HEK293 (cell line): ENCODE measurements around the gene SLC10A7.
A peak's percentile ranks its signal among the peaks of the same experiment; 100 is the strongest.

Source experiments
- CTCF ChIA-PET: fragments of 350-600 bp; formaldehyde crosslinking; extraction: SDS; loops from one replicate; lab custom pipeline; 2021; ENCODE audit warnings: antibody characterized with exemption; lab: Yijun Ruan, JAX
- POLR2A ChIA-PET: fragments of 300-600 bp; formaldehyde crosslinking; extraction: SDS; loops from one replicate; lab custom pipeline; 2020; ENCODE audit warnings: antibody characterized with exemption, inconsistent platforms; lab: Yijun Ruan, JAX
- H3K27ac ChIP-seq: fragments of 200-500 bp; sonication (Bioruptor generic); 2 replicates; pipeline ENCODE4 v1.5.1; 2014; ENCODE audit warnings: low read depth, low read length, control low read depth, inconsistent platforms; ENCODE audit errors: extremely low read depth
- H3K36me3 ChIP-seq, 2 experiments: fragments of 200-500 bp in 1 of 2; sonication (Bioruptor generic) in 1 of 2; 1 replicate in 1 of 2; 2 replicates in 1 of 2; pipeline ENCODE4 v1.5.1; 2014 to 2017; ENCODE audit warnings: inconsistent platforms in 2 of 2, low read length in 2 of 2; ENCODE audit not compliant: control insufficient read depth in 2 of 2, insufficient read depth in 1 of 2
- H3K4me1 ChIP-seq: fragments of 200-500 bp; sonication (Bioruptor generic); 2 replicates; pipeline ENCODE4 v1.5.1; 2014; ENCODE audit warnings: mild to moderate bottlenecking, low read length, inconsistent platforms; ENCODE audit not compliant: control insufficient read depth, insufficient read depth
- H3K4me3 ChIP-seq: 2 replicates; pipeline ENCODE4 v1.5.1; 2011; ENCODE audit warnings: low read depth, mild to moderate bottlenecking, control low read depth, low read length, moderate library complexity
- H3K9me3 ChIP-seq: fragments of 200-500 bp; sonication (Bioruptor generic); 2 replicates; pipeline ENCODE4 v1.5.1; 2014; ENCODE audit warnings: low read depth, low read length, inconsistent platforms; ENCODE audit not compliant: control insufficient read depth, insufficient read depth
- MZF1 ChIP-seq: fragments of 450-650 bp; formaldehyde crosslinking; IDR thresholded peaks from 2 replicates; pipeline ENCODE4 v1.5.1; 2017; ENCODE audit warnings: missing biosample characterization, missing genetic modification characterization, borderline replicate concordance
- OSR2 ChIP-seq: fragments of 450-650 bp; formaldehyde crosslinking; IDR thresholded peaks from 2 replicates; pipeline ENCODE4 v1.5.1; 2016; ENCODE audit warnings: missing biosample characterization, missing genetic modification characterization
- SALL2 ChIP-seq: fragments of 450-650 bp; formaldehyde crosslinking; IDR thresholded peaks from 2 replicates; pipeline ENCODE4 v1.5.0; 2017; ENCODE audit warnings: missing biosample characterization, mild to moderate bottlenecking, missing genetic modification characterization, borderline replicate concordance
- SCRT1 ChIP-seq: fragments of 450-650 bp; formaldehyde crosslinking; IDR thresholded peaks from 2 replicates; pipeline ENCODE4 v1.5.1; 2016; ENCODE audit warnings: missing biosample characterization, missing genetic modification characterization, borderline replicate concordance
- SCRT2 ChIP-seq: fragments of 450-650 bp; formaldehyde crosslinking; IDR thresholded peaks from 2 replicates; pipeline ENCODE4 v1.5.1; 2016; ENCODE audit warnings: missing biosample characterization, missing genetic modification characterization
- ZNF121 ChIP-seq: fragments of 450-650 bp; formaldehyde crosslinking; IDR thresholded peaks from 2 replicates; pipeline ENCODE4 v1.5.1; 2016; ENCODE audit warnings: missing biosample characterization, missing genetic modification characterization
- ZNF157 ChIP-seq: fragments of 450-650 bp; formaldehyde crosslinking; IDR thresholded peaks from 2 replicates; pipeline ENCODE4 v1.5.1; 2016; ENCODE audit warnings: missing biosample characterization, missing genetic modification characterization
- ZNF19 ChIP-seq: fragments of 450-650 bp; formaldehyde crosslinking; IDR thresholded peaks from 2 replicates; pipeline ENCODE4; 2016; ENCODE audit warnings: missing biosample characterization, missing genetic modification characterization, low read depth
- ZNF266 ChIP-seq: fragments of 450-650 bp; formaldehyde crosslinking; IDR thresholded peaks from 2 replicates; pipeline ENCODE4 v1.5.1; 2016; ENCODE audit warnings: missing biosample characterization, missing genetic modification characterization, low read depth
- ZNF416 ChIP-seq: fragments of 450-650 bp; formaldehyde crosslinking; IDR thresholded peaks from 2 replicates; pipeline ENCODE4 v1.5.1; 2016; ENCODE audit warnings: missing biosample characterization, missing genetic modification characterization
- ZNF423 ChIP-seq: fragments of 450-650 bp; formaldehyde crosslinking; IDR thresholded peaks from 2 replicates; pipeline ENCODE4 v1.5.1; 2016; ENCODE audit warnings: missing biosample characterization, missing genetic modification characterization
- ZNF426 ChIP-seq: fragments of 450-650 bp; formaldehyde crosslinking; IDR thresholded peaks from 2 replicates; pipeline ENCODE4 v1.5.1; 2017; ENCODE audit warnings: missing biosample characterization, missing genetic modification characterization, mild to moderate bottlenecking, inconsistent platforms, moderate library complexity
- ZNF544 ChIP-seq: fragments of 450-650 bp; formaldehyde crosslinking; IDR thresholded peaks from 2 replicates; pipeline ENCODE4 v1.5.0; 2017; ENCODE audit warnings: missing biosample characterization, missing genetic modification characterization
- ZNF558 ChIP-seq: fragments of 450-650 bp; formaldehyde crosslinking; IDR thresholded peaks from 2 replicates; pipeline ENCODE4 v1.5.1; 2016; ENCODE audit warnings: missing biosample characterization, missing genetic modification characterization
- ZNF571 ChIP-seq: fragments of 450-650 bp; formaldehyde crosslinking; IDR thresholded peaks from 2 replicates; pipeline ENCODE4 v1.5.0; 2017; ENCODE audit warnings: missing biosample characterization, missing genetic modification characterization
- ZNF768 ChIP-seq: fragments of 450-650 bp; formaldehyde crosslinking; IDR thresholded peaks from 2 replicates; pipeline ENCODE4 v1.5.1; 2018; ENCODE audit warnings: missing biosample characterization, mild to moderate bottlenecking, missing genetic modification characterization
- ZSCAN4 ChIP-seq: fragments of 450-650 bp; formaldehyde crosslinking; IDR thresholded peaks from 2 replicates; pipeline ENCODE4 v1.5.1; 2017; ENCODE audit warnings: missing biosample characterization, missing genetic modification characterization
- ZXDB ChIP-seq: fragments of 450-650 bp; formaldehyde crosslinking; IDR thresholded peaks from 2 replicates; pipeline ENCODE4 v1.5.1; 2016; ENCODE audit warnings: missing biosample characterization, missing genetic modification characterization
- TF ChIP-seq, protein P1 (sequence below): fragments of 450-650 bp; formaldehyde crosslinking; IDR thresholded peaks from 2 replicates; pipeline ENCODE4 v1.5.1; 2016; ENCODE audit warnings: missing biosample characterization, missing genetic modification characterization, borderline replicate concordance
- TF ChIP-seq, protein P2 (sequence below): fragments of 450-650 bp; formaldehyde crosslinking; IDR thresholded peaks from 2 replicates; pipeline ENCODE4 v1.5.1; 2016; ENCODE audit warnings: missing biosample characterization, missing genetic modification characterization

SLC10A7 gene

DNA sequence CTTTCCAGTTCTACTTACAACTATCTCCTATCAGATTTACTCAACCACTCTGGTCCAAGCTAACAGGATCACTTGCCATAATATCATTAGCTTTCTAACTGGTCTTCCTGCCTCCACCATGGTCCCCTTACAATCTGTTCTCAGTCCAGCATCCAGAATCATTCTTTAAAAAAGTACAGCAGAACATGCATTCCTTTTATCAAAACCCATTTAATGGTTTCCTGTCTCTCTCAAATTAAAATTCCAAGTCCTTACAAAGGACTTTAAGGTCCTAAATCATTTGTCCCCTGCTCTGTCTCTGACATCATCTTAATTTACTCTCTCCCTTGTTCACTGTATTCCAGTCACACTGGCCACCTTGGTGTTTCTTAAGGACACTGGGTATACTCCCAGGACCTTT is 202.8 kb downstream of the SLC10A7 start (continued):
- no peak for TF ChIP-seq MZF1 (tag by site-specific recombination)
- TF ChIP-seq ZNF768, result no peak

DNA sequence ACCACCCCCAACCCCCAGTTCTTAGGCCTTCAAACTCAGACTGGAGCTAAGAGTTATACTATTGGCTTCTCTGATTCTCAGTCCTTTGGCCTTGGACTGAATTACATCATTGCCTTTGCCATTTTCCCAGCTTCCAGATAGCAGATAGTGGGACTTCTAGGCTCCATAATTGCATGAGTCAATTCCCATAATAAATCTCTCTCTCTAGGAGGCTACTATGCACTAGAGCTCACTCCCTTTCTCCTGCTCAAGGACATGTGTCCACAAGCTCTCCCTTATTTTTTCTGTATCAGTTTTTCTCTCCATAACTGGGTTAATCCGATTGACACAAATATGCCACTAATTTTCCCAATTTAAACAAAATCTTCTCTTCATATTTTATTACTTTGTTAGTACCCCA is 204.0 kb downstream of the SLC10A7 start:
- POLR2A ChIA-PET, result no interaction called here
- H3K27ac ChIP-seq, result no peak overlapping the region
- no peak overlapping the region for H3K4me3 ChIP-seq
- no peaks in the 10 kb centered on the region for H3K9me3 ChIP-seq
- CTCF ChIA-PET, result interaction anchor here (0.6 to 0.7 kb wide), 4 partner anchors 16 to 689 kb away, joined by 3 read pairs; no protein-coding TSS in a partner anchor
- TF ChIP-seq OSR2 (tag by site-specific recombination), result no peak
- peak; percentile 50; the same call in 1 of the 2 replicates for TF ChIP-seq ZNF558 (tag by site-specific recombination)
- H3K36me3 ChIP-seq, result no peaks in the 10 kb centered on the region
- no peaks in the 10 kb centered on the region for H3K4me1 ChIP-seq

DNA sequence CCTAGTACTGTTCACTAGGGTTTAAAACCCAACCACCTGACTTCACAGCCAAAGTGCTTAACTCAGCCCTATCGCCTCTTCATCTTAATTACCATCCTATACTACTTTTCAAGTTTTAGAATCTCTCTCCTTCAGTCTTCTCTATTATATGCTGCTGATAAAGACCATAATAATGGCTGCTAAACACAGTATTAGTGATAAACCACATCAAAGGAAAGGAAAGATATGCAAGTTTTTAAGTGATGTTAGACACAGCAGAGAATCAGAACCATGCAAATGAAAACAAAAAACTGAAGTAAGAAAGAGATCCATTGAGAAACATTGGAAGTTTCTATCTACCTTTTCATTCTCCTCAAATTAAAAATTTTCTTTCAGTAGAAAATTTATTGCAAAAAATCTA is 206.6 kb downstream of the SLC10A7 start:
- TF ChIP-seq ZNF157 (tag by site-specific recombination), result no peak
- TF ChIP-seq ZNF544 (tag by site-specific recombination), result no peak
- TF ChIP-seq ZNF426, result no peak
- no peak for TF ChIP-seq ZNF571 (tag by site-specific recombination)
- TF ChIP-seq ZSCAN4 (tag by site-specific recombination), result no peak
- TF ChIP-seq ZNF416, result no peak
- no peak for TF ChIP-seq ZNF121
- TF ChIP-seq, protein P1, sequence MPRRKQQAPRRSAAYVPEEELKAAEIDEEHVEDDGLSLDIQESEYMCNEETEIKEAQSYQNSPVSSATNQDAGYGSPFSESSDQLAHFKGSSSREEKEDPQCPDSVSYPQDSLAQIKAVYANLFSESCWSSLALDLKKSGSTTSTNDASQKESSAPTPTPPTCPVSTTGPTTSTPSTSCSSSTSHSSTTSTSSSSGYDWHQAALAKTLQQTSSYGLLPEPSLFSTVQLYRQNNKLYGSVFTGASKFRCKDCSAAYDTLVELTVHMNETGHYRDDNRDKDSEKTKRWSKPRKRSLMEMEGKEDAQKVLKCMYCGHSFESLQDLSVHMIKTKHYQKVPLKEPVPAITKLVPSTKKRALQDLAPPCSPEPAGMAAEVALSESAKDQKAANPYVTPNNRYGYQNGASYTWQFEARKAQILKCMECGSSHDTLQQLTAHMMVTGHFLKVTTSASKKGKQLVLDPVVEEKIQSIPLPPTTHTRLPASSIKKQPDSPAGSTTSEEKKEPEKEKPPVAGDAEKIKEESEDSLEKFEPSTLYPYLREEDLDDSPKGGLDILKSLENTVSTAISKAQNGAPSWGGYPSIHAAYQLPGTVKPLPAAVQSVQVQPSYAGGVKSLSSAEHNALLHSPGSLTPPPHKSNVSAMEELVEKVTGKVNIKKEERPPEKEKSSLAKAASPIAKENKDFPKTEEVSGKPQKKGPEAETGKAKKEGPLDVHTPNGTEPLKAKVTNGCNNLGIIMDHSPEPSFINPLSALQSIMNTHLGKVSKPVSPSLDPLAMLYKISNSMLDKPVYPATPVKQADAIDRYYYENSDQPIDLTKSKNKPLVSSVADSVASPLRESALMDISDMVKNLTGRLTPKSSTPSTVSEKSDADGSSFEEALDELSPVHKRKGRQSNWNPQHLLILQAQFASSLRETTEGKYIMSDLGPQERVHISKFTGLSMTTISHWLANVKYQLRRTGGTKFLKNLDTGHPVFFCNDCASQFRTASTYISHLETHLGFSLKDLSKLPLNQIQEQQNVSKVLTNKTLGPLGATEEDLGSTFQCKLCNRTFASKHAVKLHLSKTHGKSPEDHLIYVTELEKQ, result no peak
- no peak for TF ChIP-seq ZNF423 (tag by site-specific recombination)
- TF ChIP-seq SALL2, result no peak
- TF ChIP-seq SCRT1 (tag by site-specific recombination), result no peak
- TF ChIP-seq ZXDB (tag by site-specific recombination), result no peak
- no peak for TF ChIP-seq ZNF19 (tag by site-specific recombination)
- TF ChIP-seq ZNF266, result no peak
- TF ChIP-seq, protein P2, sequence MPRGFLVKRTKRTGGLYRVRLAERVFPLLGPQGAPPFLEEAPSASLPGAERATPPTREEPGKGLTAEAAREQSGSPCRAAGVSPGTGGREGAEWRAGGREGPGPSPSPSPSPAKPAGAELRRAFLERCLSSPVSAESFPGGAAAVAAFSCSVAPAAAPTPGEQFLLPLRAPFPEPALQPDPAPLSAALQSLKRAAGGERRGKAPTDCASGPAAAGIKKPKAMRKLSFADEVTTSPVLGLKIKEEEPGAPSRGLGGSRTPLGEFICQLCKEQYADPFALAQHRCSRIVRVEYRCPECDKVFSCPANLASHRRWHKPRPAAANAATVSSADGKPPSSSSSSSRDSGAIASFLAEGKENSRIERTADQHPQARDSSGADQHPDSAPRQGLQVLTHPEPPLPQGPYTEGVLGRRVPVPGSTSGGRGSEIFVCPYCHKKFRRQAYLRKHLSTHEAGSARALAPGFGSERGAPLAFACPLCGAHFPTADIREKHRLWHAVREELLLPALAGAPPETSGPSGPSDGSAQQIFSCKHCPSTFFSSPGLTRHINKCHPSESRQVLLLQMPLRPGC (tag by site-specific recombination), result no peak
- TF ChIP-seq SCRT2 (tag by site-specific recombination), result no peak
- CTCF ChIA-PET, result no interaction called here
- Histone ChIP-seq H3K4me1 (no peaks in the 10 kb centered on the region), H3K36me3 (no peaks in the 10 kb centered on the region), H3K4me3 (no peak overlapping the region), H3K9me3 (no peaks in the 10 kb centered on the region), H3K27ac (no peak overlapping the region)
- POLR2A ChIA-PET, result no interaction called here
